Measurements from ENCODE around the gene POLR1B.

DNA sequence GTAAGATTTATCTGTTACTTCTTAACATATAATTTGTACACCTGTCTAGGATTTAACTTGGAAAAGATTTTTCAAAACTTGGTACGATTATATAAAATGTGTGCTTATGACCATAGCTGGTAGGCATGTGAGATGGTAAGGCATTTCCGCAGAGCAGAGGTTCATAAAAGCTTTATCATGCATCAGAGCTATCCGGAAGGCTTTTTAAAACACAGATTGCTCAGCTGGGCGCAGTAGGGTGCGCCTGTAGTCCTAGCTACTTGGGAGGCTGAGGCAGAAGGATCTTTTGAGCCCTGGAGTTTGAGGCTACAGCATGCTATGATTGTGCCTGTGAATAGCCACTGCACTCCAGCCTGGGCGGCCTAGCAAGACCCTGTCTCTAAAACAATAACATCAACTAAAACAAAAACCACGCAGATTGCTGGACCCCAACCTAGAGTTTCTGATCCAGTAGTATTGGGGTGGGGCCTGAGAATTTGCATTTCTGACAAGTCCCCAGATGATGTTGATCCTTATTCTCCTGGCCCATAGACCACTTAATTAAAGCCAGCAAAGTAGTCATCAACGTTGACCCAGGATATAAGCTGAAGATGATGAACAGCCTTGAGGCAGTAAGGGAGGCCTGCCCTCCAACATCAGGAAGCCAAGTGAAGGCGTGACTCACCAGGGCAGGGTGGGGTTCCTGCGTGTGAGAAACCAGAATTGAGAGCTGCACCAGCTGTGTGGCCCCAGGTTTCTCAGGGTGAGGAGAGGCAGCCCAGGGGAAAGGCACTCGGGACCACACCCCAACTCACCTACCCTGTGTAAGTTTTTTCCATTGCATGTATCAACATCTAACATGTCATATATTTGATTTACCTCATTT is 81.9 kb downstream of the POLR1B start:
- TF ChIP-seq, protein P1, sequence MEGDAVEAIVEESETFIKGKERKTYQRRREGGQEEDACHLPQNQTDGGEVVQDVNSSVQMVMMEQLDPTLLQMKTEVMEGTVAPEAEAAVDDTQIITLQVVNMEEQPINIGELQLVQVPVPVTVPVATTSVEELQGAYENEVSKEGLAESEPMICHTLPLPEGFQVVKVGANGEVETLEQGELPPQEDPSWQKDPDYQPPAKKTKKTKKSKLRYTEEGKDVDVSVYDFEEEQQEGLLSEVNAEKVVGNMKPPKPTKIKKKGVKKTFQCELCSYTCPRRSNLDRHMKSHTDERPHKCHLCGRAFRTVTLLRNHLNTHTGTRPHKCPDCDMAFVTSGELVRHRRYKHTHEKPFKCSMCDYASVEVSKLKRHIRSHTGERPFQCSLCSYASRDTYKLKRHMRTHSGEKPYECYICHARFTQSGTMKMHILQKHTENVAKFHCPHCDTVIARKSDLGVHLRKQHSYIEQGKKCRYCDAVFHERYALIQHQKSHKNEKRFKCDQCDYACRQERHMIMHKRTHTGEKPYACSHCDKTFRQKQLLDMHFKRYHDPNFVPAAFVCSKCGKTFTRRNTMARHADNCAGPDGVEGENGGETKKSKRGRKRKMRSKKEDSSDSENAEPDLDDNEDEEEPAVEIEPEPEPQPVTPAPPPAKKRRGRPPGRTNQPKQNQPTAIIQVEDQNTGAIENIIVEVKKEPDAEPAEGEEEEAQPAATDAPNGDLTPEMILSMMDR (IDR thresholded peaks at IDR 0.05; ENCODE audit: insufficient read depth, low read length, poor library complexity, severe bottlenecking): no peak
- TF ChIP-seq EZH2phosphoT487 (conservative IDR thresholded peaks at IDR 0.05; ENCODE audit: low read length): no peak
